ENCODE measurements around the gene FGF11. TPM values are rescaled to one million over a fixed set of nuclear protein-coding genes. Genes with fewer than 3 reads are reported as not detected.

The FGF11 gene
- total and polyA plus RNA-seq, 2 of the 13 experiments (the other 11 are each of a cell fraction or from before 2014, with no cell fraction given): 0.20 to 7.6 TPM

- TF ChIP-seq NR2F6 (IDR thresholded peaks at IDR 0.05): 0 out of 2 replicates have a peak, but pooled peaks have one; percentile 26
- no peak; the same call in 1 of the 2 replicates for TF ChIP-seq NR2F6 (CRISPR knock-in tag; IDR thresholded peaks at IDR 0.05)
- TF ChIP-seq NR0B2 (CRISPR knock-in tag; IDR thresholded peaks at IDR 0.05): 0 out of 2 replicates have a peak, but pooled peaks have one; percentile 55
- TF ChIP-seq MYPOP (CRISPR knock-in tag; IDR thresholded peaks at IDR 0.05): peak; percentile 2; the same call in 1 of the 2 replicates
- TF ChIP-seq KAT8 (CRISPR knock-in tag; IDR thresholded peaks at IDR 0.05): peak; percentile 44; the same call in 1 of the 2 replicates
- 0 out of 2 replicates have a peak, but pooled peaks have one; percentile 17 for TF ChIP-seq HOMEZ (CRISPR knock-in tag; IDR thresholded peaks at IDR 0.05; ENCODE audit: low read depth)
- TF ChIP-seq MIER2 (CRISPR knock-in tag; IDR thresholded peaks at IDR 0.05): no peak
- peak; percentile 99 for TF ChIP-seq SKI (IDR thresholded peaks at IDR 0.05; ENCODE audit: partially characterized antibody)
- 0 out of 2 replicates have a peak, but pooled peaks have one; percentile 24 for TF ChIP-seq FOXK1 (CRISPR knock-in tag; IDR thresholded peaks at IDR 0.05; ENCODE audit: borderline replicate concordance, low read depth)
- TF ChIP-seq AGO2 (optimal IDR thresholded peaks at IDR 0.05; ENCODE audit: low read depth, low read length): no peak
- TF ChIP-seq ZMYM4 (CRISPR knock-in tag; IDR thresholded peaks at IDR 0.05): no peak; the same call in 1 of the 2 replicates
- TF ChIP-seq HIVEP1 (CRISPR knock-in tag; IDR thresholded peaks at IDR 0.05): peak; percentile 24; the same call in 1 of the 2 replicates
- TF ChIP-seq BATF2 (CRISPR knock-in tag; IDR thresholded peaks at IDR 0.05): no peak
- TF ChIP-seq ELF4 (CRISPR knock-in tag; IDR thresholded peaks at IDR 0.05; ENCODE audit: borderline replicate concordance): peak; percentile 30; the same call in 1 of the 2 replicates
- TF ChIP-seq KDM5A (IDR thresholded peaks at IDR 0.05; ENCODE audit: borderline replicate concordance, low read length): 0 out of 2 replicates have a peak, but pooled peaks have one; percentile 52
- TF ChIP-seq ZNF674 (CRISPR knock-in tag; IDR thresholded peaks at IDR 0.05; ENCODE audit: low read depth): no peak
- no peak for TF ChIP-seq ZNF296 (CRISPR knock-in tag; conservative IDR thresholded peaks at IDR 0.05)
- peak; percentile 62; the same call in 1 of the 2 replicates for TF ChIP-seq ZNF747 (CRISPR knock-in tag; IDR thresholded peaks at IDR 0.05; ENCODE audit: borderline replicate concordance)
- no peak for TF ChIP-seq RBFOX2 (IDR thresholded peaks at IDR 0.05; ENCODE audit: low read depth, low read length)
- TF ChIP-seq IRF2 (CRISPR knock-in tag; IDR thresholded peaks at IDR 0.05): peak; percentile 40; the same call in 1 of the 2 replicates
- peak; percentile 67 for TF ChIP-seq PHF8 (CRISPR knock-in tag; IDR thresholded peaks at IDR 0.05)
- TF ChIP-seq KMT2A (CRISPR knock-in tag; IDR thresholded peaks at IDR 0.05): no peak
- TF ChIP-seq ZNF431 (CRISPR knock-in tag; IDR thresholded peaks at IDR 0.05; ENCODE audit: borderline replicate concordance, low read depth): no peak; the same call in 1 of the 2 replicates
Observed at GRCh38 chr17:7483255-7484066, 44.1 kb downstream of the FGF11 start (continued).

All from HepG2 (cell line).